ENCODE data around the gene UQCRC1.

Gene UQCRC1

GRCh38 chr3:48598323-48599076, 10.9 kb downstream of the UQCRC1 start:
- no peak for FAIRE-seq

- FAIRE-seq = no peak
These were observed 12.0 kb downstream of the UQCRC1 start for GRCh38 chr3:48597408-48597800.

DNA sequence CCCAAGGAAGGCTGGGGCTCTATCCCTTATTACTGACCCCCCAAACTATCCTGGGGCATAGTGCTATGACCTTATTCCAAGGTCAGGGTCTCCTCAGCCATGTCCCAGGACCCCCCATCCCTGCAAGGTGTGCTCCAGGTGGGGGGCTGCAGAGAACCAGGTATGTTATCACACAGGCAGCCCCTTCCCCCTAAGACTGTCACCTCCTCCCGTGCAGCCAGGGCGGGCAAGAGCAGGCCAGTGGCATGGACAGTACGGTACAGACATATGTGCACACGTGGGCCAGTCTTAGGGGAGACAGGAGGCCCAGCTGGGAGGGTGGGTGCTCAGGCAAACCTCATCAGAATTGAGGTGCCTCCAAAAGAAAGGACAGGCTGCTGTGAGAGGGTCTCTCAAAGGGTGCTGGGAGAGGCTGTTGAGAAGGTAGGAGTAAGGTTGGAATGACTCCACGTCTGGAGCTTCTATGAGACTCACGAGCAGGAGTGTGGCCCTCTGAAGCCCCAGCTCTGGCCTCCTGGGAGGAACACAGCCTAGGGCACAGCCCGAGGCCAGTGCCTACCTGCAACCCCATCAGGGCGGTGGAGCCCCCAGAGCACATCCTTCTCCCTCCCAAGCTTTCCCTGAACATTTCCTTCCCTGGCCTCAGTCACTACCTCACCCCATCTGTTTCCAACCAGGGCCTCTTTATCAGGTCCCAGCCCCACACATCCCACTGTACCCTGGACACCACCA, 12.6 kb downstream of the UQCRC1 start:
- no peak for FAIRE-seq

DNA sequence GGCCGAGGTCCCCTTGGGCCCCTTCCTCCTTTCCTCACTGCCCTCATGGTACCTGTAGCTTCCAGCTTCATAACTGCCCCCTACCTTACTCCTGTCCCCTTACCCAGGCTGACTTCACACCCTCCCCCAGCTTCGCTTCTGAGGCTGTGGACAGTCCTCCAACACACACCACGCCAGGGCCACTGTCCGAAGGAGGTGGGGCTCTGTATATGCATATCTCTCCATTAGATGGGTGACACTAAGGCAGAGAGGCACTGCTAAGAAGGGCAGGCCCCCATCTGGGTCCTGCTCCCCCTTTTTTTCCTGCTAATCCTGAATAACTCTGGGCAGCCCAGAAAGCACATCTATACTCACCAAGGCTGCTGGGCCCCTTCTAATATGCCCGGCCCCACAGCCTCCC, 13.3 kb downstream of the UQCRC1 start:
- FAIRE-seq = no peak

GRCh38 chr3:48595526-48596121, 13.8 kb downstream of the UQCRC1 start:
- FAIRE-seq = no peak

- no peak for FAIRE-seq
These were observed 14.3 kb downstream of the UQCRC1 start, which contains the start of gene COL7A1 for GRCh38 chr3:48595075-48595525. Gene COL7A1 (minus strand): TSS chr3:48595329. CDS start chr3:48595159, 170 bp downstream.

DNA sequence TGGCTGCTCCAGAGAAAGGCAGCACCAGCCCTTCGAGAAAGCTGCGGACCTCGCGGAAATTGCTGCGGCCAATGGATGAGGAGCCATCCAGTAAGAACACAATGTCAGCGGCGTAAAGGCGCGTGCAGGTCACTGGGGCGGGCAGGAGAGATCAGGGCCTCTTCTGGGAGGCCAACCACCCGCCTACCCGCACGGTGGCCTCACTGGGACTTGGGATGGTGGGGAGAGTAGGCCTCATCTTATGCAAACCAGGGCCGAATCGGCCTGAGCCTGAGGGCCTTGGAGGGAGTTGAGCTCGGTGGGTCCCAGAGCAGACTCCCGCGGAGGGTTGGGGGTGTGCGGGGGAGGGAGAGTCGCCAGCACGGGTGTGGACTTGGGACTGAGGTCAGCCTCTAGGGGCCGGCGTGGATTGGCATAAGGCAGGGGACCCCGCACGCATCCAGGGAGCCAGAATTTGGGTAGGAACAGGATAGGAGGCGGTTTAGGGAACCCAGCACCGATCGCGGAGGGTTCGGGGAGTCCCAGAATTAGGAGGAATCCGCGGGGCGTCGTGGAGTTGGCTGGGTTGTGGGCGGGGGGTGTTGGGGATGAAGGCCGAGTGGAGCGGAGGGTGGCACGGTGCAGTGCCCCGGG, 14.9 kb downstream of the UQCRC1 start:
- no peak for FAIRE-seq

GRCh38 chr3:48593337-48593736, 16.1 kb downstream of the UQCRC1 start:
- no peak for FAIRE-seq

- FAIRE-seq = no peak
These were observed 16.8 kb downstream of the UQCRC1 start for GRCh38 chr3:48592519-48593087.

GRCh38 chr3:48591886-48592518, 17.4 kb downstream of the UQCRC1 start:
- no peak for FAIRE-seq

DNA sequence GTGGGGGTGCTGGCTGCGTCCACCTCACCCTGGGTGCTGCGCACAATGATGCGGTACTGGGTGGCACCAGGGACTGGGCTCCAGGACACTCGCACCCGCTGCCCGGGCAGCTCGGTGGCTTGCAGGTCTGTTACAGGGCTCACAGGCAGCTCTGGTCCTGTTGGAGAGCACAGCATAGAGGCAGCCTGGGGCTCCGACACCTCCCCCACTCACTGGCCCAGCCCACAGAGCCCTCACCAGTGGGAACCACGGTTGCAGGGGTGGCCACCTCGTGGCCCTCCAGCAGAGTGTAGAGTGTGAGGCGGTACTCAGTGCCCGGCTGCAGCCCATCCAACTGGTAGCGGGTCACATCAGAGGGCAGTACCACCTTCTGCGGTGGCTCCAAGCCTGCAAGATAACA, 18.0 kb downstream of the UQCRC1 start:
- no peak for FAIRE-seq

GRCh38 chr3:48588230-48588629, 21.2 kb downstream of the UQCRC1 start:
- no peak for FAIRE-seq

GRCh38 chr3:48587686-48588085, 21.8 kb downstream of the UQCRC1 start:
- FAIRE-seq = no peak

DNA sequence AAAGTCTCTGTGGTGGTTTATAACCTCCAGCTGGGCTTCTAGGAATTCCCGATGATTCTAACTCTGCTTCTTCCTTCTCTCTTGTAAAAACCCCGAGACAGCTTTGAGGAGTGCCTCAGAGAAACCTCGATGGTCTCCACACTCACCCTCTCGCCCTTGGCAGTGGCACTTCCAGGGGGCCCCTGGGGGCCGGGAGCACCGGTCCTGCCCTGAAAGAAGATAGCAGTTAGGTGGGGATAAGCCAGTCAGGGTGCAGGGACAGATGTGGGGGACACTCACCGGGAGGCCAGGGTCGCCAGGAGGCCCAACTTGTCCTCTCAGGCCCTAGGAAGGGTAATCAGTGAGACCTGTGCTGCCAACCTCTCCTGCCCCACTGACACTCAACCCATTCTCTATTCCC, 24.0 kb downstream of the UQCRC1 start:
- no peak for FAIRE-seq

GRCh38 chr3:48584836-48585235, 24.6 kb downstream of the UQCRC1 start:
- no peak for FAIRE-seq

DNA sequence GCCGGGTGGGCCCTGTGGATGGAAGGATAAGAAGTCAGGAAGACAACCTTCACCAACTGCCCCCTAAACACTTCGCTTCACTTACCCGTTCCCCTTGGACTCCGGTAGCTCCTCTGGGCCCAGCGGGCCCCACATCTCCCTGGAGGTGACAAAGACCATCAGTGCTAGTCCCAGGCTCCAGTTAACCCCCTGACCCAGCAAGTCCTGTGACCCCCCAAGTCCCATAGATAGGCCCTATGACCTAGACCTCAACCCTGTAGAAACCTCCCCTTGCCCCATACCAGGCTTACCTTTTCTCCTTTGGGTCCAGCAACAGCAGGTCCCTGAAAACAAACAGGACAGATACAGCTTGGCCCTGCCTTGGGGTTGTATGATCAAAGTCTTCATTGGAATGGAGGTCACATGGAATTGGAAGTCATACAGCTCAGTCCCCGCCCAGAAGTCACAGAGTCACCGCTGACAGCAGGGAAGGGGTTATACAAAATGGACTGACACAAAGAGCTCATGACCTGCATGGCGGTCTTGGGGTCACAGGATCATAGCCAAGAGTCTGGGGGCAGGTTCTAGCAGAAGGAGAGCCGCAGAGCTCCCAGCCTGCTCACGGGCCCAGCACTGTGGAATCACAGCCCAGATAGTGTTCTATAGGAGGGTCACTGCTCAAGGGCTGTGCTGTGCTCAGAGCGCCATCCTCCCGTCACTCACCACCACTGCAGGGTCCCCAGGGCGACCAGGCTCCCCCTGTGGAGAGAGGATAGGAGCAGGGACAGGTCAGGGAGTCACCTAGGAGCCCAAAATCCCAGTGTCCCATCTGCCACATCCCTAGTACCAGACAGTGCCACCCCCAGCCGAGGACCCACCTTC, 27.6 kb downstream of the UQCRC1 start:
- FAIRE-seq = no peak

DNA sequence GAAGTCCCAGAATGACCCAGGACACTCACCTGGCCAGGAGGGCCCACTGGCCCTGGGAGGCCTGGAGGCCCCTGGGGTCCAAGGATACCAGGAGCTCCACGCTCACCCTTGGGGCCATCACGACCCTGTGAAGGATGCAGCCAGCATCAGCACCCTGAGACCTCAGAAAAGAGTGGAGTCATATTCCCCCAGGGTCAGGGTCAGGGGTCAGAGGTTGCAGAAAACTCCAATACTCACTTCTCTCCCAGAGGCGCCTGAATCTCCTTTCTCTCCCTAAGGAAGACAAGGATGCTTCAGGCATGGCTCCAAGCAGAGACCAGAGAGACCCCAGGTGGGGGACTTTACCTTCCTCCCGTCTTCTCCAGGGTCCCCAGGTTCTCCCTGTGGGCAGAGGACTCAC, 32.8 kb downstream of the UQCRC1 start:
- FAIRE-seq = no peak

DNA sequence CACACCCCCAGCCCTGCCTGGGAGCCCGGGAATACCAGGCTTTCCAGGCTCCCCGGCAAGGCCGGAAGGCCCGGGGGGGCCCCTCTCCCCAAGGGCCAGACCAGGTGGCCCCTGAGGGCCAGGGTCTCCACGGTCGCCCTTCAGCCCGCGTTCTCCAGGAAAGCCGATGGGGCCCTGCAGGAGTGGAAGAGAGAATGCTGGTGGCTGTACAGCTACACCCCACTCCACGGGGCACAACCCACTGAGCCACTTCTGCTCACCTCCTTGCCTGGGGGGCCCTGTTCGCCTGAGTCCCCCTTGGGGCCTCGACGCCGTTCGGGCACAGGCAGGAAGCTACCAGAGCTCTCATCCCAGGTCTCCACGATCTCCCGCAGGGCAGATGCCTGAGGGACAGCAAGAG, 34.1 kb downstream of the UQCRC1 start:
- no peak for FAIRE-seq

- no peak for FAIRE-seq
These were observed 35.4 kb downstream of the UQCRC1 start for GRCh38 chr3:48573973-48574585.

DNA sequence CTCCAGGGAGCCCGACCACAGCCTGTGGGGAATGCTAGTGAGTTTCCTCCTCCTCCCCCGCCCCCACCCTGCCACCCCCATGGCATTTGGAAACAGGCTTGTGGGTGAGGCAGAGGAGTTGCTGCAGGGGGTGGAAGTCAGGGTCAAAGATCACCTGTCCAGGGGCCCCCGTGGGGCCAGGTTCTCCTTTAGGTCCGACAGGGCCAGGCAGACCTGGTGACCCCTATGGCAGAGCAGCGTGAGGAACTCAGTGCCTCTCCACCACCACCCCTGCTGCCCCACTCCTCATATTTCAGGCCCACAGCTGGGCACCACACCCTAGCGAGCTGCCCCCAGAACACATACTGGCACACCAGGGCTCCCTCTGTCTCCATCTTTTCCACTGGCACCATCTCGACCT, 36.9 kb downstream of the UQCRC1 start:
- no peak for FAIRE-seq

GRCh38 chr3:48571938-48572337, 37.5 kb downstream of the UQCRC1 start:
- no peak for FAIRE-seq
